ENCODE measurements around the gene SPTBN5.

DNA sequence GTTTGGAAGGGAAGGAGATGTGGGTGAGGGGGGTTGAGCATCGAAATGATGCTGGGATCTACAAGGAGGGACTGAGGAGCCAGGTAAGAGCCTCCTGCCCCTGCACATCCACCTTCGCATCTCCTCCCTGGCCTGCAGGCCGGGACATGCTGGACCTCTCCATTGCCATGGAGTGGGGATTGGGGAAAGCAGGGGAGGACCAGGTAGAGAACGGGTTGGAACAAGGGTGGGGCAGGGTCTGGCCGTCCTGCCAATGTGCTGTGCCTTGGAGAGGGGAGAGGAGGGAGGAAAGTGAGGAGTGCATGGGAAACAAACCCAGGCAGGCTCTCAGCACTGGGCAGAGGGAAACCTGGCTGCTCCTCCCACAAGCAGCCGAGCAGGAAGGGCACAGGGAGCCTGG, 44.6 kb downstream of the SPTBN5 start:
- TF ChIP-seq POLR2A (IDR thresholded peaks at IDR 0.05; ENCODE audit: low read length) (no peak), GATA1 (IDR thresholded peaks at IDR 0.05; ENCODE audit: low read depth, low read length) (no peak)

Measured in erythroblast (primary cell).